ENCODE data around the gene PLA2G5.

The PLA2G5 gene

DNA sequence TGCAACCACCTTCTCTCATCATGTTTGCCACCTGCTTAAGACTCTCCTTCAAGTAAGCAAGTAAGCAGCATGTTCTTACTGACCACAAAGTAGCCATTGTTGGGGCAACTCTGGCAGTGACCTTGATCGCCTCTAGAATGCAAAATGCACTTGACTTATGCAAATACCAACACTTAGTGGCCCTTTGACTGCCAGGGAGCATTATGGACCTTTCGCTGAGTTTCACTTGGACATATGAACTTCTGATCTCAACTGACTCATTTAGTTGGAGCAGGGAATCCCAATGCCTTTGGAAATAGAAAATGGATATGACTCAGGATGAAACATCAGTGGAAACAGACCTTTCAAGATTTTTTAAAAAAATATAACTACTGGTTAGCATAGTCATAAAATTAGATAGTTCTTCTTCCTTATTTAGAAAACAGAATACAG, 6.1 kb upstream of the PLA2G5 start:
- DNase-seq (ENCODE audit: low read depth) = peak; percentile 80
- no peak overlapping the region for H3K4me3 ChIP-seq (ENCODE audit: low read length)
- TF ChIP-seq, protein P1, sequence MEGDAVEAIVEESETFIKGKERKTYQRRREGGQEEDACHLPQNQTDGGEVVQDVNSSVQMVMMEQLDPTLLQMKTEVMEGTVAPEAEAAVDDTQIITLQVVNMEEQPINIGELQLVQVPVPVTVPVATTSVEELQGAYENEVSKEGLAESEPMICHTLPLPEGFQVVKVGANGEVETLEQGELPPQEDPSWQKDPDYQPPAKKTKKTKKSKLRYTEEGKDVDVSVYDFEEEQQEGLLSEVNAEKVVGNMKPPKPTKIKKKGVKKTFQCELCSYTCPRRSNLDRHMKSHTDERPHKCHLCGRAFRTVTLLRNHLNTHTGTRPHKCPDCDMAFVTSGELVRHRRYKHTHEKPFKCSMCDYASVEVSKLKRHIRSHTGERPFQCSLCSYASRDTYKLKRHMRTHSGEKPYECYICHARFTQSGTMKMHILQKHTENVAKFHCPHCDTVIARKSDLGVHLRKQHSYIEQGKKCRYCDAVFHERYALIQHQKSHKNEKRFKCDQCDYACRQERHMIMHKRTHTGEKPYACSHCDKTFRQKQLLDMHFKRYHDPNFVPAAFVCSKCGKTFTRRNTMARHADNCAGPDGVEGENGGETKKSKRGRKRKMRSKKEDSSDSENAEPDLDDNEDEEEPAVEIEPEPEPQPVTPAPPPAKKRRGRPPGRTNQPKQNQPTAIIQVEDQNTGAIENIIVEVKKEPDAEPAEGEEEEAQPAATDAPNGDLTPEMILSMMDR (conservative IDR thresholded peaks at IDR 0.05; ENCODE audit: low read length) = no peak

DNA sequence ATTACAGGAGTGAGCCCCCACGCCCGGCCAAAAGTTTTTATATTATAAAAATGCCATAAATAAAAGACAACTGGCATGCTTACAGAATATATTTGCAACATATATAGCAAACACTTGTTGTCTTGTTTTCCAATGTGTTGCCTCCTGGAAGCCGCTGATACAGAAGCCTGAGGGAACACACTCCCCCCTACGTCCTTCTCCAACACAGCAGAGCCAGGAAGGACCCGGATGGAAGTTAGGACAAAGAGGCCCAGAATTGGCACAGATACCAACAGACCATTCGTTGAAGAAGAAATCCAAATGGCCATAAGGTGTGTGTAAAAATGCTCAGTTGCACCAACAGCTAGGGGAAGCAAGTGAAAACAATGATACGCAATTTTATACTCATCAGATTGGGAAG, 1.3 kb upstream of the PLA2G5 start:
- TF ChIP-seq, protein P1 (conservative IDR thresholded peaks at IDR 0.05; ENCODE audit: low read length) = no peak
- no peak for DNase-seq (ENCODE audit: low read depth)
- no peak overlapping the region for H3K4me3 ChIP-seq (ENCODE audit: low read length)

DNA sequence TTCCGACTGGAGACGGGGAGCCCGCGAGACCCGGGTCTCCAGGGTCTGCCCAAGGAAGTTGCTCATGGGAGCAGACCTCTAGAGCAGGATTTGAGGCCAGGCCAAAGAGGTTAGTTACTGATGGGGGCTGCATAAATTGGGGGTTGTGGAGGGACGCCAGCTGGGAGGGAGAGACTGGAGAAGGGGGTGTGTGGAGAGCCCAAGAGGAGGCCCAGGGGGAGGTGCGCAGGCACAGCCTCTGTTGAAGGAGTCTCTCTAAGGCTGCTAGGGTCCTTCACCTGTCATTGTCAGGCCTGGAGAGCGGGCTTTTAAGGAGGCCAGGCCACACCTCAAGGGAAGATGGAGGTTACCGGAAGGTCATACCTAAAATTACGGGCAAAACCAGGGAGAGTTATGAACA, 363 bp downstream of the PLA2G5 start:
- no peak for DNase-seq (ENCODE audit: low read depth)
- no peak overlapping the region for H3K4me3 ChIP-seq (ENCODE audit: low read length)
- TF ChIP-seq, protein P1 (conservative IDR thresholded peaks at IDR 0.05; ENCODE audit: low read length) = no peak

DNA sequence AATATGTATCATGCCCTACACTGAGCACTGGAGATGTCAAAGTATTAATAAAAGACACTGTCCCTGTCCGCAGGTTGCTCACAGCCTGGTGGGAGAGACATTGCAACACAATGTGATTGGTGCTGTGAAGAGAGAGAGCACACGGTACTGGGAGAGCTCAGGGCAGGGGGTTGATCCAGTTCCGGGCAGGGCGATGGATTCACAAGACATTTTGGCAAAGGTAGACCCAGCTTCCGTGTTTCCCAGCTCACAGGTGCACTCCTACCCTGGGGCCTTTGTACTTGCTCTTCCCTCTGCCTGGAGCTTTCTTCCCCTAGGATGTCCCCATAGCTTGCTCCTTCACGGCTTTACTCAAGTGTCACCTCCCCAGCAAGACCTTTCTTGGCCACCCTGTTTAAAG, 1.4 kb downstream of the PLA2G5 start:
- DNase-seq (ENCODE audit: low read depth) = no peak
- no peak overlapping the region for H3K4me3 ChIP-seq (ENCODE audit: low read length)
- TF ChIP-seq, protein P1 (conservative IDR thresholded peaks at IDR 0.05; ENCODE audit: low read length) = no peak

DNA sequence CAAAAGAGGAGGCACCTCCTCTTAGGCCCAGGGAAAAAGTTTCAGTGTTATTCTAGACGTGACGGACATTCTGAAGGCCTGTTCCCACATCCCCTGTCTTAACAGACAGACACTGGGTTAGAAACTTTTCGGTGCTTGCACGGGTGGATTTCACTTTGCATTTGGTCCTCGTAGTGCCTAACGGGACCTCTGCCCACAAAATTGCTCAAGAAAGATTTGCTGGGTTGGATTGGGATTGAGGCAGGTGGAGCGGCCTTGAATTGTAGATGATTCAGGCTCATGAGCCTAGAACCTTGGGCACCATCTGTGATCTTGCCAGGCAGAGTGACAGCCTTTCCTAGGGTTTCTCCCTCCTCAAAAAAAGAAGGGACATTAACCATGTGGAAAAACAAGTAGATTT, 2.8 kb downstream of the PLA2G5 start:
- no peak overlapping the region for H3K4me3 ChIP-seq (ENCODE audit: low read length)
- no peak for DNase-seq (ENCODE audit: low read depth)
- TF ChIP-seq, protein P1 (conservative IDR thresholded peaks at IDR 0.05; ENCODE audit: low read length) = no peak

DNA sequence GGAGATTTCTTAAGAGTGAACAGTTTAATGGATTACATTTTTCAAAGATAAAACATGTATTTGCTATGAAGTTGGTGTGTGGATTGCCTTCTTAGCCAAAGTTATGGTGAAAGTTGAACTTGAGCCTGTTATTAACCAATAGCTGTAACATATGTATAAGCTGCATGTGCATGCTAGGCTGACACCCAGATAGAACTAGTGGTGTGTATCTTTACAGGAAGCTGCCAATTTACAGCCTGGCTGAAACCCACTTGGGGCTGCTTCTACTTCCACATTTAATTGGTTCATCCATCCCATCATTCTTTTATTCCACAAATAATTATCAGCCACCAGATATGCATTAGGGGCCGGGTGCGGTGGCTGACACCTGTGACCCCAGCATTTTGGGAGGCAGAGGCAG, 3.3 kb downstream of the PLA2G5 start:
- no peak for DNase-seq (ENCODE audit: low read depth)
- TF ChIP-seq, protein P1 (conservative IDR thresholded peaks at IDR 0.05; ENCODE audit: low read length) = no peak
- H3K4me3 ChIP-seq (ENCODE audit: low read length) = no peak overlapping the region

DNA sequence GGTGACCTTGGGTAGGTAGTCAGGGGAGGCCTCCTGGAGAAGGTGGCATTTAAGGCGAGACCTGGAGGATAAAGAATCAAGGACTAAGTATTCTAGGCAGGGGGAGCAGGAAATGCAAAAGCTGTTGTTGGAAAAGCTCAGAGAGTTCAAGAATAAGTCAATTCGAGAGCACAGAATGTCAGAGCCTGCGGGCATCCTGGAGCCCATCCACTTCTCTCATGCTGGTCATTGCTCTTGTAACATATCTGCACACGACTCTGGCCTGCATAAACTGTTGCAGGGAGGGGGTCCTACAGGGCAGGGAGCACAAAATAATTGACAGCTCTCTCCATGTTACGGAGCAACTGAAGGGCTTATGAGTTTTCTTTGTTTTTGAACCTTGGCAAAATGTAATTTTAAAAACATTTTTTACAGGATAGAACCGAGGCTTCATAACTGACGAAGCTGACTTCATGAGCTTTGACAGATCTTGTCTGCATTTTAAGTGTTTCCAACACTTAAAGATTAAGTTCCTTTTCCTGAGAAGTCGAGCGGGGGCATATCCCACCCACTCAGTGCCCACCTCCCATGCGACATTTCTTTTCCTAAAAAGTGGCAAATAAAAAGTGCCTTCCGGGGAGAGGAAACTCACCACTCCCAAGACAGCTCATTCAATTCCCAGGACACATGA, 4.2 kb downstream of the PLA2G5 start:
- TF ChIP-seq, protein P1 (conservative IDR thresholded peaks at IDR 0.05; ENCODE audit: low read length) = no peak

More for the DNA sequence above, 4.2 kb downstream of the PLA2G5 start:
- no peak for DNase-seq (ENCODE audit: low read depth)
- no peak overlapping the region for H3K4me3 ChIP-seq (ENCODE audit: low read length)

Data from AG10803 (cell line).